Bronchial epithelial cell (primary cell): ENCODE measurements around the gene PYROXD2. TPM values are rescaled to one million over a fixed set of nuclear protein-coding genes. Genes with fewer than 3 reads are reported as not detected.

Source experiments
- DNase-seq: peaks from one replicate; pipeline ENCODE4 v3.0.0-alpha.2; 2010; ENCODE audit warnings: low read depth
- FAIRE-seq: peaks from 2 replicates; lab custom pipeline; 2011; peaks lifted over from hg19 to GRCh38; lab: Jason Lieb, UNC
- H3K27me3 ChIP-seq: 2 replicates; pipeline ENCODE4 v1.5.1; 2011; ENCODE audit warnings: low read length; ENCODE audit not compliant: control insufficient read depth, insufficient read depth
- H3K36me3 ChIP-seq: 2 replicates; pipeline ENCODE4 v1.5.1; 2011; ENCODE audit warnings: low read length; ENCODE audit not compliant: control insufficient read depth, insufficient read depth
- H3K4me3 ChIP-seq: 2 replicates; pipeline ENCODE4 v1.5.1; 2011; ENCODE audit warnings: mild to moderate bottlenecking, low read depth, low read length, control low read depth
- CTCF ChIP-seq: IDR thresholded peaks from 2 replicates; pipeline ENCODE4 v1.5.1; 2011; ENCODE audit warnings: mild to moderate bottlenecking, moderate library complexity, low read length, control low read depth, inconsistent platforms; ENCODE audit not compliant: insufficient read depth, severe bottlenecking
- total RNA-seq: library from RNA; depleted of rRNA; stranded (reverse); fragments of >200 nt; gene quantifications from 2 replicates; pipeline ENCODE4 v1.2.1, GENCODE V29; 2014

The PYROXD2 gene
- total RNA-seq, 1 donor from 2014 or later = 1.1 TPM

- H3K36me3 ChIP-seq = no peaks in the 10 kb centered on the region
- no peak for FAIRE-seq
- H3K27me3 ChIP-seq = no peaks in the 10 kb centered on the region
- TF ChIP-seq CTCF = no peak
- no peak for DNase-seq
- no peak overlapping the region for H3K4me3 ChIP-seq
Observed at GRCh38 chr10:98364432-98365102, 50.4 kb downstream of the PYROXD2 start.

GRCh38 chr10:98363220-98363619 is 51.8 kb downstream of the PYROXD2 start:
- no peaks in the 10 kb centered on the region for H3K27me3 ChIP-seq
- no peak for FAIRE-seq
- H3K36me3 ChIP-seq = no peaks in the 10 kb centered on the region
- DNase-seq = no peak
- no peak overlapping the region for H3K4me3 ChIP-seq
- TF ChIP-seq CTCF = no peak

GRCh38 chr10:98361131-98362025 is 53.6 kb downstream of the PYROXD2 start:
- TF ChIP-seq CTCF = no peak
- no peaks in the 10 kb centered on the region for H3K36me3 ChIP-seq
- H3K27me3 ChIP-seq = no peaks in the 10 kb centered on the region
- FAIRE-seq = peak; percentile 62
- DNase-seq = peak; percentile 81
- no peak overlapping the region for H3K4me3 ChIP-seq

- TF ChIP-seq CTCF = no peak
- Histone ChIP-seq H3K27me3 (peaks cover 4% of the 10 kb centered on the region), H3K36me3 (no peaks in the 10 kb centered on the region), H3K4me3 (no peak overlapping the region)
- DNase-seq = no peak
- FAIRE-seq = no peak
Observed at GRCh38 chr10:98357194-98357822, 57.7 kb downstream of the PYROXD2 start.

- no peak for TF ChIP-seq CTCF
- no peak for FAIRE-seq
- Histone ChIP-seq H3K4me3 (no peak overlapping the region), H3K27me3 (peaks cover 7% of the 10 kb centered on the region), H3K36me3 (no peaks in the 10 kb centered on the region)
- DNase-seq = no peak
Observed at GRCh38 chr10:98354491-98354890, 60.5 kb downstream of the PYROXD2 start.
